UCSD-AML1 (cell line): ENCODE data around the gene USP14.

Experiments used
- DNase-seq: peaks from one replicate; lab custom pipeline; 2025; ENCODE audit not compliant: unreplicated experiment; lab: John Stamatoyannopoulos, UW

USP14 gene

GRCh38 chr18:225745-226144 lies 67.4 kb downstream of the USP14 start:
- DNase-seq: no peak

GRCh38 chr18:227374-227773 lies 69.0 kb downstream of the USP14 start:
- no peak for DNase-seq

DNA sequence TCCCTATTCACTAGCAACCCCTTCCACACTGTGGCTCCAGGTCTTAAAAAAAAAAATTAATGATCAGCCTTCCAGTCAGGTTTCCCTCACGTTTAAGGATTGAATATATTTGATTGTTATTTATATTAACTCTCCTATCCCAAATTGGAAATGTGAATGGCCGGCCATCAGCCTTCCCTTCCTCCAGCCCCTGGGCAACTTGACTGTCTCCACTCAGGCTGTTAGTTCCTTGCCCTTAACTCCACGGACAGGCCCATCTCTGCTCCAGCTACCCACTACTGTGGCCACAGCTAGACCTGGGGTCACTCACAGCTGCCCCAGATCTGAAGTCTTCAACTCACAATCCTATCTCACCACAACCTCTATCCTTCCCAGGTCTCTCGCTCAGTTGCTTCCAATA lies 69.5 kb downstream of the USP14 start:
- no peak for DNase-seq

DNA sequence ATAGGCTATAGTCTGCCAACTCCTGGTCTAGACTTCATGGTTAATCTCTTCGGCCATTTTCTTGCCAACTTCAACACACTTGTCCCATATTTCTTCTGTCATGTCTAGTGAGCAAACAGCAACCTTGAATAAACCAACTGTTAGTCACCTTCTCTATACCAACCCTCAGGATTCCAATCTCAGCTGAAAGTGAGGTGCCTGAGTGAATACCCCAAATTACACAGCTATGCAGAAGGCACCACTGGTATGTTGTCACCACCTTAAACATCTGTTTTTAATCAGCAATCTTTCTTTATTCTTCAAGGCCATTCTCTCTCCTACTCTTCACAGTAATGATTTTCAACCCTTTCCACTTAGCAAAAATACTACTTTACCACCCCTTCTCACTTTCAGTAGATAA lies 70.2 kb downstream of the USP14 start:
- DNase-seq: no peak

GRCh38 chr18:231563-231962 lies 73.2 kb downstream of the USP14 start:
- no peak for DNase-seq

GRCh38 chr18:240175-240574 lies 81.8 kb downstream of the USP14 start:
- DNase-seq: no peak

DNA sequence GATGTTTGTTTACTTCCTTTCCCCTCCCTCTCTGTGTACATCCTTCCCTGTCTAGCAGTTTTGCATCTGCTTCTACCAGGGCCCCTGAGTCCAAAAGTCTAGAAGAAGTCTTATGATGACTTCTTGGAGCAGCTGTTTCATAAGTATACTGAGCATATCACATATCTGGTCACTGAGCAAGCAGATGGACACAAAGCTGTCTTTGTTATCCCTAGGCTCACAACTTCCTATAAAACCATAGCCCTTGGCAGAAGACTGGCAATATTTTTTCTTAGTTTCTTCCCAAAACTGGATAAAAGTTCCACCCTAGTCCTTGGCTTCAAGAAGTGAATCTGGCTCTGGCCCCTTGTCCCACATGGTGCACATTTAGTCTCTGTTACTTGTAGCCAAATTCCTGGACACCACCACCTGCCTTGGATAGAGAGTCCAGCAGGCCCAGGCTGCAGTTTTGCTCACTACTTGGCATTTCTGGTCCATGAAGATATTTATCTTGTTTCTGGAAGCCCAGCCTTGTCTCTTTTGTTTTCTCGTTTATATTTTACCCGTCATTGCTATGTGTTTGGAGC lies 87.0 kb downstream of the USP14 start:
- DNase-seq: no peak

DNA sequence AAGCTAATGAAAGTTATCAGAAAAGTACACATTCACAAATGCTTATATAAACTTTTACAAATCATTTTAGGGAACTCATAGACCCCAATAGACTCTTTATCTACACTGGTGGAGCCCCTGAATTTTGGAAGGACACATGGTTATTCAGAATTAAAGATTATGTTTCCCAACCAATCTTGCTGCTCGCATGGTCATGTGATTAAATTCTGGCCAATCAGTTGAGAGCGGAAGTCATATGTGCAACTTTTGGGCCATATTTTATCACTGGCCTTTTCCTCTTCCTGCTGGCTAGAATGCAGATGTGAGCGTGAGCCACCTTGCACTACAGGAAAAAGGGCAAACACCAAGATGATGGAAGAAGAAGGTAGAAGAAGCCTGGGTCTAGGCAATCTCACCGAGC lies 89.7 kb downstream of the USP14 start:
- no peak for DNase-seq

- no peak for DNase-seq
Observed at GRCh38 chr18:250685-251084, 92.3 kb downstream of the USP14 start.

DNA sequence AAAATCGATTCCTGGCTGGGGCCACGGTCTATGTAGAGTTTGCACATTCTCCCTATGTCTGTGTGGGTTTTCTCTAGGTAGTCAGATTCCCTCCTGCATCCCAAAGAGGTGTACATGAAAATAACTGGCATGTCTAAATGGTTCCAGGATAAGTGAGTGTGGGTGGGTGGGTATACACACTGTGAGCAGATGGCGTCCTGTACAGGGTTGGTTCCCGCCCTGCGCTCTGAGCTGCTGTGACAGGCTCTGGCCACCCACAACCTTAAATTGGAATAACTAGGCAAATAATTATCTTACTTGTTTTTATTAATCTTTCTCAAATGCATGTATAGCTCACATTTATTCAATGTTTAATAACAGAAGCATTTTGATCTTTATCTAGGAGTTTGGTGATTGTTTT lies 93.2 kb downstream of the USP14 start:
- no peak for DNase-seq

- DNase-seq: no peak
Observed at GRCh38 chr18:253121-253520, 94.8 kb downstream of the USP14 start.

DNA sequence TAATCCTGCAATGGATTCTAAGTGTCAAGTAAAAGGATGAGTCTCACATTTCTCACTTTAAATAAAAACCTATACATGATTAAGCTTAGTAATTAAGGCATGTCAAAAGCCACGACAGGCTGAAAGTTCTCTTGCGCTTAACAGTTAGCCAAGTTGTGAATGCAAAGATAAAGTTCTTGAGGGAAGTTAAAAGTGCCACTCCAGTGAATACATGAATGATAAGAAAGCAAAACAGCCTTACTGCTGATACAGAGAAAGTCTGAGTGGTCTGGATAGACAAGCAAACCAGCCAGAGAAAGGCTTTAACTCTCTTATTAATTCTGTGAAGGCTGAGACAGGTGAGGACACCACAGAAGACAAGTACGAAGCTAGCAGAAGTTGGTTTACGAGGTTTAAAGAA lies 96.8 kb downstream of the USP14 start:
- no peak for DNase-seq

DNA sequence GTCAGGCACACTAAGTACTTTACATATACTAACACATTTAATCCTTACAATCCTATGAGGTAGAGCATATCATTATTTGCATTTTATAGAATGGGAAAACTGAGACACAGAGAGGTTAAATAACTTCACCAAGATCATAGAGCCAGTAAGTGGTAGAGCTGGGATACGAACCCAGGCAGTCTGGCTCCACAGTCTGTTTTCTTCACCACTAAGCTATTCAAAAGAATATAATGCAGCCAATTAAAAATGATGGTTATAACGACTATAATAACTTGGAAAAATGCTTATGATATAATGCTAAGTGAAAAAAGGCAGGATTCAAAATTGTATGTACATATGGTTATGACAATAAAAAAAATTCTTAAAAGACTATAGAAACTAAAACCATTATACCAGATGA lies 102.2 kb downstream of the USP14 start:
- no peak for DNase-seq

GRCh38 chr18:261398-262073 lies 103.2 kb downstream of the USP14 start:
- no peak for DNase-seq
